Lower leg skin (tissue), 3 donors: ENCODE data around the gene IGSF5.

ENCODE experiments used
- POLR2A ChIP-seq, 2 donors: fragments of 450-650 bp; IDR thresholded peaks; one replicate each; pipeline ENCODE4 v1.6.1; 2016 to 2017; ENCODE audit warnings: antibody characterized with exemption in 2 of 2, mild to moderate bottlenecking in 1 of 2, moderate library complexity in 1 of 2
- TF ChIP-seq, protein P1 (sequence below), 3 donors: fragments of 450-650 bp; IDR thresholded peaks; one replicate each; pipeline ENCODE4 v1.5.1; 2016; ENCODE audit warnings: antibody characterized with exemption in 3 of 3, mild to moderate bottlenecking in 3 of 3, moderate library complexity in 2 of 3

DNA sequence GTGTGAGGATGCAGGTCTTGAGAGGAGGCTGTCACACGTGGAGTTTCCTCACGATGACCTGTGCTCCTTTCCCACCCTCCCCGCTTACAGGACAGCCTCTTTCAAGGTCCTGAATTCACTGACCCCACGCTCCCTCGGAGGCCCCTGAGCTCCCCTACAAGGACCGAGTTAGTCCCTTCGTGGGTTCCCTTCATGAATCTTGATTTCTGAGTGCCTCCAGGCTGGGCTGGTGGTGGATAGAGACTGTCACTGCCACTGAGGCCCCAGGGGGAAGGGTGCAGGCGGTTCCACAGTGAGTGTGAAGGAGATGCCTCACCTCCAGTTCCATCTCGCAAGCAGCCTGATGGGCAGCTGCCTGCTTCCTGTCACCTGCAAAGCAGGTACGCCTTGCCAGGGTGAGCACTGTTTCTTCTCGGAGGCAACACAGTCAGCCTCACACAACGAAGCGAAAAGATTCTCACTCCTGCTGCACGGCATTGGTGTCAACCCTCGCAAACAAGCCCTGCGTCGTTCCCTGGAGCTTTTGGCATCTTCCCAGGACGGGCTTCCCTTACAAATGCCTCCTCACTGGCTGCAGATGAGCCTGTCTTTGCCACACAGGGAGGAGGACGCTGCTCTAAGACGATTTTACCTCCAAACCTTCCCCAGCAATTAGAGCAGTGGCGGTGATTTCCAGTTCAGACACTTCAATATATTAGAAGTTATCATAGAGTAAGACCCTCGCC is 95.6 kb downstream of the IGSF5 start:
- TF ChIP-seq, protein P1, sequence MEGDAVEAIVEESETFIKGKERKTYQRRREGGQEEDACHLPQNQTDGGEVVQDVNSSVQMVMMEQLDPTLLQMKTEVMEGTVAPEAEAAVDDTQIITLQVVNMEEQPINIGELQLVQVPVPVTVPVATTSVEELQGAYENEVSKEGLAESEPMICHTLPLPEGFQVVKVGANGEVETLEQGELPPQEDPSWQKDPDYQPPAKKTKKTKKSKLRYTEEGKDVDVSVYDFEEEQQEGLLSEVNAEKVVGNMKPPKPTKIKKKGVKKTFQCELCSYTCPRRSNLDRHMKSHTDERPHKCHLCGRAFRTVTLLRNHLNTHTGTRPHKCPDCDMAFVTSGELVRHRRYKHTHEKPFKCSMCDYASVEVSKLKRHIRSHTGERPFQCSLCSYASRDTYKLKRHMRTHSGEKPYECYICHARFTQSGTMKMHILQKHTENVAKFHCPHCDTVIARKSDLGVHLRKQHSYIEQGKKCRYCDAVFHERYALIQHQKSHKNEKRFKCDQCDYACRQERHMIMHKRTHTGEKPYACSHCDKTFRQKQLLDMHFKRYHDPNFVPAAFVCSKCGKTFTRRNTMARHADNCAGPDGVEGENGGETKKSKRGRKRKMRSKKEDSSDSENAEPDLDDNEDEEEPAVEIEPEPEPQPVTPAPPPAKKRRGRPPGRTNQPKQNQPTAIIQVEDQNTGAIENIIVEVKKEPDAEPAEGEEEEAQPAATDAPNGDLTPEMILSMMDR (IDR thresholded peaks at IDR 0.05), result no peak
- TF ChIP-seq POLR2A (IDR thresholded peaks at IDR 0.05), result no peak
